PC-9 (cell line): ENCODE results near the gene FILIP1.

Source experiments
- EZH2 ChIP-seq: fragments of 200-600 bp; sonication (generic); IDR thresholded peaks from 2 replicates; pipeline ENCODE4 v1.8.0; 2017; ENCODE audit warnings: antibody characterized with exemption, low read depth
- TF ChIP-seq, protein P1 (sequence below): fragments of 200-600 bp; sonication (generic); conservative IDR thresholded peaks from 2 replicates; pipeline ENCODE4 v1.6.1; 2017; ENCODE audit warnings: mixed run types, antibody characterized with exemption, mild to moderate bottlenecking, moderate library complexity

- TF ChIP-seq, protein P1, sequence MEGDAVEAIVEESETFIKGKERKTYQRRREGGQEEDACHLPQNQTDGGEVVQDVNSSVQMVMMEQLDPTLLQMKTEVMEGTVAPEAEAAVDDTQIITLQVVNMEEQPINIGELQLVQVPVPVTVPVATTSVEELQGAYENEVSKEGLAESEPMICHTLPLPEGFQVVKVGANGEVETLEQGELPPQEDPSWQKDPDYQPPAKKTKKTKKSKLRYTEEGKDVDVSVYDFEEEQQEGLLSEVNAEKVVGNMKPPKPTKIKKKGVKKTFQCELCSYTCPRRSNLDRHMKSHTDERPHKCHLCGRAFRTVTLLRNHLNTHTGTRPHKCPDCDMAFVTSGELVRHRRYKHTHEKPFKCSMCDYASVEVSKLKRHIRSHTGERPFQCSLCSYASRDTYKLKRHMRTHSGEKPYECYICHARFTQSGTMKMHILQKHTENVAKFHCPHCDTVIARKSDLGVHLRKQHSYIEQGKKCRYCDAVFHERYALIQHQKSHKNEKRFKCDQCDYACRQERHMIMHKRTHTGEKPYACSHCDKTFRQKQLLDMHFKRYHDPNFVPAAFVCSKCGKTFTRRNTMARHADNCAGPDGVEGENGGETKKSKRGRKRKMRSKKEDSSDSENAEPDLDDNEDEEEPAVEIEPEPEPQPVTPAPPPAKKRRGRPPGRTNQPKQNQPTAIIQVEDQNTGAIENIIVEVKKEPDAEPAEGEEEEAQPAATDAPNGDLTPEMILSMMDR, result no peak
- TF ChIP-seq EZH2, result no peak
These were observed 115.5 kb downstream of the FILIP1 start for GRCh38 chr6:75378101-75378500.
